GM18519 (cell line): ENCODE measurements around the gene SLC36A3.
"Not testable (repeated sequence)": the region's sequence is repeated elsewhere in the genome, so short reads cannot be mapped to it uniquely, and the experiment has no call there.

Experiments
- ATAC-seq: cut with Tn5 transposase; IDR thresholded peaks from one replicate; pipeline ENCODE4 v1.9.1; 2021; ENCODE audit warnings: mild to moderate bottlenecking, moderate library complexity; ENCODE audit not compliant: unreplicated experiment, low FRiP score

Gene SLC36A3

DNA sequence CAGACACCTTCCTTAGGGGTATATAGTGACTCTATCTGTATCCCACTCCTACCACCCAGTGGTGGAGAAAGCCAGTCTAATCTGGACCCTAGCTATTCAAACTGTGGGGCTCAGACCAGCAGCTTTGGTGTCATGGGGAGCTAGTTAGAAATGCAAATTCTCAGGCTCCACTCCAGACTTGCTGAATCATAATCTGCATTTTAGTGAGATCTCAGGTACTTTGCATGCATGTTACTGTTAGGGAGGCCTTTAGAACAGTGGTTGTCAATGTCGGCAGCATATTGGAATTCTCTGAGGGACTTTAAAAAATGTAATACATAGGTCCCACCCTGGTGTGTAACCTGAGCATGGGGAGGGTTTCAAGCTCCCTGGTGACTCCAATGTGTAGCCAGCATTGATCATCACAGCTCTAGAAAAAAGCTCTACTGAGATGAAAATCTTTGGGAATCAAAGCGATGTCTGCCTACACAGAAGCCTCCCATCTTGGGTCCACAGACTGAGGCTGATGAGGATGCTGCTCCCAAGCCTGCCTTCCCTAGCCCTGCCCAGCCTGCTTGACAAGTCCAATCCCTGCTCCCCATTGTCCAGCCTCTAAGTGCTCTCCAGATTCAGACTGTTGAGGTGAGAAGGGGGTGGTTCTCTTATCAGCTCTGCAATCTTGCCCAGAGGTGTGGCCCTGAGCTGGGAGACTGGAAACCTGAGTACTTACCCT lies 62.5 kb downstream of the SLC36A3 start:
- no peak for ATAC-seq

DNA sequence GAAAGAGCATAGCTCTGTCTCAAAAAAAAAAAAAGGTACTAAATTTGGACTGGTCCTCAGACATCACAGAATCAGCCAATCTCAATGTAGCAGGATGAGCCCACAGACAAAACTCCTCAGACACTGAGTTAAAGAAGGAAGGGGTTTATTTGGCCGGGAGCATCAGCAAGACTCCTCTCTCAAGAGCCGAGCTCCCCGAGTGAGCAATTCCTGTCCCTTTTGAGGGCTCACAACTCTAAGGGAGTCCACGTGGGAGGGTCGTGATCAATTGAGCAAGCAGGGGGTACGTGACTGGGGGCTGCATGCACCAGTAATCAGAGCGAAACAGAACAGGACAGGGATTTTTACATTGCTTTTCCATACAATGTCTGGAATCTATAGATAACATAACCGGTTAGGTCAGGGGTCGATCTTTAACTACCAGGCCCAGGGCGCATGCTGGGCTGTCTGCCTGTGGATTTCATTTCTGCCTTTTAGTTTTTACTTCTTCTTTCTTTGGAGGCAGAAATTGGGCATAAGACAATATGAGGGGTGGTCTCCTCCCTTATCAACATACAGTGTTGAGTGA lies 63.2 kb downstream of the SLC36A3 start:
- not testable (repeated sequence) for ATAC-seq

DNA sequence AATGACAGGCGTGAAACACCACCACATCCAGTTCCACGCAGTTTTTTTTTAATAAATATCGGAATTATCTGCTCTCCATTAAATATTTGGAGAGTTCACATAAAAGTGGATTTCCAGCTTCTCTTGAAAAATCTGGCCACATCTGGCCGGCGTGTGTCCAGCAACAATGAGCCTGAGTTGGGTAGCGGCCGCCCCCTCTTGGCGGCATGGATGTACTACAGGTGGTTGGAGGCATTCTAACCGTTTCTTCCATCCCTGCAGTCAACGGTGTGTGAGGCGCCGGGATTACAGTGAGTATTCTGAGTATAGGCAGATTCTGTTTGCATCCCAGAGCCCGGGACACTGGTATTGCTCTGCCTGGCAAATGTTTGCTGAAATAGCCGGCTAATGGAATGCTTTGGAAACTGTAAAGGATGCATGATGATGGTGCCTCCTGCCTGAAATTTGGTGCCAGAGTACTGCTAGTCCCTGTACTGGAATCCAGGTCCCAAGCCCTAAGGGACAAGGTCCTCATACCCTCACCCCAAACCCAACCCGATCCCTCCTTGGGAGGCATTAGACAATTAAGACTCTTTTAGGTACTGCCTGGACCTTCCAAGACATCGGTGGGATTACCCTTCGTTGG lies 64.2 kb downstream of the SLC36A3 start:
- ATAC-seq = no peak

DNA sequence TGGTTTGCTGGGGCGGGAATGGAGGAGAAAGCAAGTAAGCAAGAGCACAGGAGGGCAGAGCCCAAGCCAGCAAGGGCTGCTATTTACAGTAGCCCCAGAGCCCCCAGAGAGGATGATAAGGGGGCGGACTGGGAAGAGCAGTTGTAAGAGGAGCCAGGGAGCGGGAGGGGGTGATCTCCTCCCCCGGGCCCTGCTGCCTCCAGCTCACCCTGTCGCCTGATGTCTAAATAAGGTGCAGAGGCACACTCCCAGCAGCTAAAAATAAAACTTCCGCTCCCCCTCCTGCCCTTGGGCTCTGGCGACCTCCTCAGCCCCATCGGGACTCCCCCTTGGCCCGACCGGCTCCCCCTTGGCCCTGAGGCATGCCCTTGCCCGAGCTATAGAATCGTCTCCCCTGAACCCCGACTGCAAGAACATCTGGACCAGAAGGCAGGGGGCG lies 65.2 kb downstream of the SLC36A3 start:
- no peak for ATAC-seq

DNA sequence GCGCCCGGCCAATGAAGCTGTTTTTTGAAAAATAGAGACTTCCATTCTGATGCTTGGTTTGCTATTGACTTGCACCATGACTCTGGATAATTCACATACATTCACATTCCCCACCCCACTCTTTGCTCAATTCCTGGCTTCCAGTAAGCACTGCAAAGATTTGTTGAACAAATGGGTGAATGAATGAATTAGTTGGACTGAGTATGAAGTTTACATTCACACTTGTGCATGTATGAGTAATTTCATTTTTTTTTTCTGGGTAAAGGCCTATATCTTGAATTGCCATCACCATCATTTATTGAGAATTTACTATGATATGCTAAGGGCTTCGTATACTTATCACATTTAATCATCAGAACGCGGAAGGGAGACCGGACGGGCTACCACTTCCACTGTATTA lies 65.9 kb downstream of the SLC36A3 start:
- no peak for ATAC-seq

DNA sequence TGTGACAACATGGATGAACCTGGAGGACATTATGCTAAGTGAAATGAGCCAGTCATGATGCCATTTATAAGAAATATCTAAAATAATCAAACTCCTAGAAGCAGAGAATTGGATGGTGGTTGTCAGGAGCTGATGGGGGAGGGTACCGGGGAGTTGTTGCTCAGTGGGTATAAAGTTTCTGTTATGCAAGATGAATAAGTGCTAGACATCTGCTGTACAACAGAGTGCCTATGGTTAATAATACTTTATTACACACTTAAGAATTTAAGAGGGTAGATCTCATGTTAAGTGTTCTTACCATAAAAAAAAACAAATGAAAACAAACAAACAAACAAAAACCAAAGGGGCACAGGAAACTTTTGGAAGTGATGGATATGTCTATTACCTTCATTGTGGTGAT lies 66.7 kb downstream of the SLC36A3 start:
- ATAC-seq = no peak

DNA sequence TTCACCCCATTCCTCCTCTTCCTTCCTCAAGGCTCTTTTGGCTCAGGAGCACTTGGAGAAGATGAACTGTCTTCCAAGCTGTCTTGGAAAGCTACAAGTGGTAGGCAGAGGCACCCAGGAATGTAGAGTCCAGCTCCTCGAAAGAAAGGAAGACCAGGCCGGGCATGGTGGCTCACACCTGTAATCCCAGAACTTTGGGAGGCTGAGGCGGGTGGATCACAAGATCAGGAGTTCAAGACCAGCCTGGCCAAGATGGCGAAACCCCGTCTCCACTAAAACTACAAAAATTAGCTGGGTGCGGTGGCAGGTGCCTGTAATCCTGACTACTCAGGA lies 68.4 kb downstream of the SLC36A3 start:
- ATAC-seq = not testable (repeated sequence)

DNA sequence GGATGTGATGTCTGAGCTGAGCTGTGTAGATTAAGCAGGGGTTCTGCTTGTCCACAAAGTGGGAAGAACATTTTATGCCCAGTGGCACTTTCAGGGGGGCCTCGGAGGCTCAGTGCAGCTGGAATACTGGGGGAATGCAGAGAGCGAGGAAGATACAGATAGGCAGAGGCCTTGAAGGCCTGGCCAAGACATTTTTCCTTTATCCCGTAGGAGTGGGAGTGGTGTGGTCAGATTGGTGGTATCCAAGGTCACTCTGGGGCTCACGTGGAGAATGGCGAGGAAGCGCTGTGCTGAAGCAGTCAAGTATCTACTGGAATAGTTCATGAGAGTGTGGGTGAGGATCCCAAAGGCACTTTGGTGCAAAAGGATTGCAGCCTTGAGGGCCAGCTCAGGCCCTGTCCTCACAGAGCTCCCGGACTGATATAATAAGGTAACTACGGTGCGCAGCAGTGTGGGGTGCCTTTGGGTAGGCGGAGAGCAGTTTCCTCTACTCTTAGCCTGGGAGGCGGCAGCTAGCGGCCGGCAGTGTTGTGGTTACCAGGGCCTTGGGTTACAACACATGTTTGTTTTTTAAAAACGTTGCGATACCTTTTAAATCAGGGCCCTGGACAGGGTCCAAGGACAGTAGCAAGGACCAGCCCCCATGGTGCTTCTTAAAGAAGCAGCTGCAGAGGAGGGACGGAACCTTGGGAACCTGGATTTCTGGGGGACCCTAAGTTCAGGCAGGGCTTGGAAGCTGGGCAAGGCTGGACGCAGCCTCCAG lies 68.9 kb downstream of the SLC36A3 start:
- ATAC-seq = peak; percentile 70

DNA sequence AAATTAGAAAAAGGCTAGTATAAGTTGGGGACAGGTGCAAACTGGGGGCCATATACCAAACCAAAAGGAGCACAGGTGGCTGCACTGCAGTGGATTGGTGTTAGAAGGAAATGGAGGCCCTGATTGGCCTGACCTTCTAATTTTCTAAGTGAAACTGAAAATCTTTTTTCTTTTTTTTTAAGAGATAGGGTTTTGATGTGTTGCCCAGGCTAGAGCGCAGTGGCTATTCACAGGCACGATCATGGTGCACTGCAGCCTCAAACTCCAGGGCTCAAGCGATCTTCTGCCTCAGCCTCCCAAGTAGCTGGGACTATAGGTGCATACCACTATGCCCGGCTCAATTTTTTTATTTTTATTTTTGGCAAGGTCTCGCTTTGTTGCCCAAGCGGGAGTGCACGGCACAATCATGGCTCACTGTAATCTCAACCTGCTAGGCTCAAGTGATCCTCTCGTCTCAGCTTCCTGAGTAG lies 69.9 kb downstream of the SLC36A3 start:
- ATAC-seq = peak; percentile 55

DNA sequence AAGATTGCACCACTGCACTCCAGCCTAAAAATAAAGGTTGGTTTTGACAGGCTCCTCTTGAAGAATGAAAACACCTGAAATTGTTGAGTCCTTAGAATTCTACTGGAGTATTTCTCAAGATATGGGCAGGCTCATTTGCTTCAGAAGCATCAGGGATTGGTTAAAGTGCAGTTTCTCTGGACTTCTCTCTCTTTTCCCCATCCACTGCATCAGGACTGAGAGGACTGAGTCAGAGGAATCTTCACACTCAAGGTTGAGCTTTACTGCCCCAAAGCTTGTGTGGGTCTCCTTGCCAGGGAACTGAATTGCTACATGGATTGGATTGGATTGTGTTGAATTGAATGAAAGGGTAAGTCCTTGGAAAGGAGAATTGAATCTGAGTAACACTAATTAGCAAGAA lies 72.2 kb downstream of the SLC36A3 start:
- ATAC-seq = no peak

DNA sequence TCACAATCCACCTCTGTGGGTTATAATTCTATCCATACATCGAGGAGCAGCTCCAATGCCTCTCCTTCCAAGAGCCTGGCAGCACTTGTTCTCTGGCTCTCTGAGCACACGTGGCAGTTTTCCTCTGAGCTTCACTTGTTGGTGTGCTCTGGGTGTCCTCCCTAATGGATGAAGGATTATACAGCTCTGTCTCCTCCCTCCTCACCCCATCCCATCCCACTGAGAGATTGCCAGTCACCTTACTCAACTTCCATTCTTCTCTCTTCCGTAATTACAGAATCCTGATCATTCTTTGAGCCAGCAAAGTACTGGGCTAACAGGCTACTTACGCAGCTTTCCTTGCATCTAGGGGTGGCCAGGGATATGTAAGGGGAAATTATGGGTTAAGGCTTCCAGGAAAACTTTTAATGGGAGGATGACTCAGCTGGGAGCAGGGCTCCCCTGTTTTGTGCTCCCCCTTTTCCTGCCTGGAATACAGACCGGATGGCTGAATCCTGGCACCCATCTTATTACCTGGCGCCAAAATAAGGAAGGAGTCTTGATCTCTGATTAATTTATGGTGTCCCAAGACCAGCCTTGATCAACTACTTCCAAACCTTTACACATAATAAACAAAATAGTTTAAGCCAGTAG lies 73.4 kb downstream of the SLC36A3 start:
- no peak for ATAC-seq

DNA sequence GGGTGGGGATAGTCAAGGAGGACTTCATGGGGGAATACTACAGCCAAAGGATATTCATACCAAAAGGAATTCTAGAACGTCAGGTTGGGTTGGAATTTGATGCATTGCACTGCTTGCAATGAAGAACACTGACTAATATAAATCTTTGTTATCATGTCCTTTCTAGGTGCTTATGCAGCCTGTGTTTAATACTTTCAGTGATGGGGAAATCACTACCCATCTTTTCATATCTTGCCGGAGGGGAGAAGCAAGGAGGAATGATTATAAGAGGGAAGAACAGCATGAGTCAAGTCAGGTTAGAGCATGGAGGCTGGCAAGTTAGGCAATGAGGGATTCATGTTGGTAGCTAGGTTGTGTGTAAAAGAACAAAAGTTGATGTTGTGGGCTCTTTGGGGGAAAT lies 74.6 kb downstream of the SLC36A3 start:
- no peak for ATAC-seq

DNA sequence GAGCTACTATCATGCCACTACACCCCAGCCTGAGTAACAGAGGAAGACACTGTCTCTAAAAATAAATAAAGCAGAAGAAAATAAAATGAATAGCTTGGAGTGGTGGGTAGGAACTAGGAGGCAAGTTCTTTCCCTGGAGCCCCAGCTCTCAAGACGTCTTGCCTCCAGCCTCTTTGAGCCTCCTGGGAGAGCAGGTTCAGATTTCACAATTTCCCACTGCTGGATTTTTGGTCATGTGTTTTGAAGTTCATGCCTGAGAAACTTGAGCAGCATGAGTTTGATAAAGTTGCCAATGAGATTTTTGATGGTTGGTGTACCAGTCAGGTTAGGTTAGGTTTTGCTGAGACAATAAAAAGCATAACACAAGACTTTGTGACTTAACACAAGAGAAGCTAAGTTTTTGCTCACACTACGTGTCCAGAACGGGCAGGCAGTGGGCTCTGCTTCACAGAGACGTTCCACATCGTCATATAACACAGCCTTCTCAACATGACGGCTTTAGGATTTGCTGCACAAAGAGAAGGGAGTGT lies 75.6 kb downstream of the SLC36A3 start:
- no peak for ATAC-seq
